Choroid plexus epithelial cell (primary cell): ENCODE measurements around the gene TIPRL.
"Not testable (repeated sequence)": the region's sequence is repeated elsewhere in the genome, so short reads cannot be mapped to it uniquely, and the experiment has no call there.

Source experiments
- DNase-seq: peaks from one replicate; pipeline ENCODE4 v3.0.0-alpha.2; 2010; ENCODE audit warnings: low read depth
- H3K4me3 ChIP-seq: 2 replicates; pipeline ENCODE4 v1.5.1; 2011; ENCODE audit warnings: low read depth, mild to moderate bottlenecking, control low read depth, low read length, moderate library complexity
- TF ChIP-seq, protein P1 (sequence below): conservative IDR thresholded peaks from 2 replicates; pipeline ENCODE4 v1.5.1; 2011; ENCODE audit warnings: low read depth, mild to moderate bottlenecking, control low read depth, inconsistent platforms, low read length, moderate library complexity

TIPRL gene

DNA sequence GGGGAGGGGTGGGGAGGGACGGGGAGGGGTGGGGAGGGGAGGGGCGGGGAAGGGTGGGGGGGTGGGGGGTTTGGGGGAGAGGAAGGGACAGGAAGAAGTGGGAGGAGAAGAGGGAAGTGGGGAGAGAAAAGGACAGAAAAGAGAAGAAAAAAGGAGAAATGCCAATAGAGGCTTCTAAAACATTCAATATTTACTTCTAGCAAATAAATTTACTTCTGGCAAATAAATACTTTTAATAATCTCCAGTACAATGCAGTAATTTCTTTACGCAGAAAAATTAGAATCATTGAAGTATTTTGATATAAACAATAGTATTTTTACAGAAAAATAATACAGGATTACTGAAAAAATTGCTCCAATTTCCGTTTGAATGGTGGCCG is 32.6 kb upstream of the TIPRL start:
- TF ChIP-seq, protein P1, sequence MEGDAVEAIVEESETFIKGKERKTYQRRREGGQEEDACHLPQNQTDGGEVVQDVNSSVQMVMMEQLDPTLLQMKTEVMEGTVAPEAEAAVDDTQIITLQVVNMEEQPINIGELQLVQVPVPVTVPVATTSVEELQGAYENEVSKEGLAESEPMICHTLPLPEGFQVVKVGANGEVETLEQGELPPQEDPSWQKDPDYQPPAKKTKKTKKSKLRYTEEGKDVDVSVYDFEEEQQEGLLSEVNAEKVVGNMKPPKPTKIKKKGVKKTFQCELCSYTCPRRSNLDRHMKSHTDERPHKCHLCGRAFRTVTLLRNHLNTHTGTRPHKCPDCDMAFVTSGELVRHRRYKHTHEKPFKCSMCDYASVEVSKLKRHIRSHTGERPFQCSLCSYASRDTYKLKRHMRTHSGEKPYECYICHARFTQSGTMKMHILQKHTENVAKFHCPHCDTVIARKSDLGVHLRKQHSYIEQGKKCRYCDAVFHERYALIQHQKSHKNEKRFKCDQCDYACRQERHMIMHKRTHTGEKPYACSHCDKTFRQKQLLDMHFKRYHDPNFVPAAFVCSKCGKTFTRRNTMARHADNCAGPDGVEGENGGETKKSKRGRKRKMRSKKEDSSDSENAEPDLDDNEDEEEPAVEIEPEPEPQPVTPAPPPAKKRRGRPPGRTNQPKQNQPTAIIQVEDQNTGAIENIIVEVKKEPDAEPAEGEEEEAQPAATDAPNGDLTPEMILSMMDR: no peak
- DNase-seq: no peak

DNA sequence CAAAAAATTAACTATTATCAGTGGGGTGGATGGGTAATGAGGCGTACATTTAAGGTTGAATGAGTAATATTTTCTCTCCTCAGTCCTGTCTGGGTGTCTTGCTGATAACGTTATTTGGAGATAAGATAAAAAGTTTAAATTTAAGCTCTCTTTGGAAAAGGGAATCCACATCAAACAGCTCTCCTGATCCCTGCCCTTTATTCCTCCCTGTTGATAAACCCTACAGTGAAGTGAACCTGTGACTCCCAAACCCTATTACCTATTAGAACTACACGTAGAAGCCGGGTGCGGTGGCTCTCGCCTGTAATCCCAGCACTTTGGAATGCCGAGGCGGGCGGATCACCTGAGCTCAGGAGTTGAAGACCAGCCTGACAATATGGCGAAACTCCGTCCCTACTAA is 32.1 kb upstream of the TIPRL start:
- DNase-seq: no peak
- no peak overlapping the region for H3K4me3 ChIP-seq

More for the DNA sequence above, 32.6 kb upstream of the TIPRL start:
- H3K4me3 ChIP-seq: no peak overlapping the region

DNA sequence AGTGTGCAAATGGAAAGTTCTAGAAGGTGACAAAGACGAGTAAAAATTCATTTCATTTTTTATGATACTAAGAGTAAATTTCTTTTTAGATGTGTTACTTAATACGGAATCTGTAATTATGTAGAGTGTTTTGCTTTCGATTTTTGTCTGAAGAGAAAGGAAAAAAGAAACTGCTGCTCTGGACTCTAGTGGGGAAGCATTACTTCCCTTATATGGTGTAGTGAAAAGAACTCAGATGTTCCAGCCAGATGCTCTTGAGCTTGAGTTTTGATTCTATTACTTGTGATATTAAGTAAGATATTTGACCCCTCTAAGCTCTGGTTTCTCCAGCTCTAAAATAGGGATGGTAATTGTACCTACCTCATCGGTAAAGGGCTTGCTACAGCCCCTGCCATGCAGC is 29.8 kb upstream of the TIPRL start:
- TF ChIP-seq, protein P1: no peak
- no peak overlapping the region for H3K4me3 ChIP-seq
- no peak for DNase-seq

More for the DNA sequence above, 32.1 kb upstream of the TIPRL start:
- TF ChIP-seq, protein P1: no peak

DNA sequence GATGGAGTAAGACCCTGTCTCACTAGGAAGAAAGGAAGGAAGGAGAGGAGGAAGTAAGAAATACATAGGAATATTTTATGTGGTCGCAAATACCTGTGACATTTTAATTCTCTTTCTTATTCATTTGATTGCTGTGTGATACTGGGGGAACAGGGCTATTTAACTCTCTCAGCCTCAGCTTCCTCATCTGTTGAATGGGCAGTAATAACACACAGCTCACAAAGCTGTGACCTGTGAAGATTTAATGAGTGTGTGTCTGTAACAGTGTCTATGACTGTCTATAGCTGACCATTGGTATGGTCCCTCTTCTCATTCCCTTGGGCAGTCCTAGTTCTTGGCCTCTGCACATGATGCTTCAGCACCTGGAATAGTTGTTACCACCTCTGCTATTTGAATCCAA is 28.5 kb upstream of the TIPRL start:
- DNase-seq: no peak
- TF ChIP-seq, protein P1: no peak
- H3K4me3 ChIP-seq: no peak overlapping the region

DNA sequence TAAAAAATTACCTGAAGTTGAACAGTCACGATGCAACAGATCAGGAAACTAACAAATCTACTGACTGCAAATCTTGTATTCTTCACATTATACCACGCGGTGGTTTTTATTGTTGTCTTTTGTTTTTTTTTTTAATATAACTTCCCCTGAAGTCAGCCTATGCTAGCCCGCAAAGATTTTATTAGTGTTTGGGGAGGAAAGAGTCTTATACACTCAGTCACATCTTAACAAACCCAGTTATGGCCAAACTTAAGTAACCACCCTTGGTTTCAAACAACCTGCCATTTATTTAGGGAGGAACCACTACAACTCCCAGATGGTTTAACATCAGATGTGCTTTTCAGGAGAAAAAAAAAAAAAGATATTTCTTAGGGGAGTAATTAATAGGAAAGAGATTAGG is 26.8 kb upstream of the TIPRL start:
- DNase-seq: no peak
- TF ChIP-seq, protein P1: no peak
- H3K4me3 ChIP-seq: no peak overlapping the region

DNA sequence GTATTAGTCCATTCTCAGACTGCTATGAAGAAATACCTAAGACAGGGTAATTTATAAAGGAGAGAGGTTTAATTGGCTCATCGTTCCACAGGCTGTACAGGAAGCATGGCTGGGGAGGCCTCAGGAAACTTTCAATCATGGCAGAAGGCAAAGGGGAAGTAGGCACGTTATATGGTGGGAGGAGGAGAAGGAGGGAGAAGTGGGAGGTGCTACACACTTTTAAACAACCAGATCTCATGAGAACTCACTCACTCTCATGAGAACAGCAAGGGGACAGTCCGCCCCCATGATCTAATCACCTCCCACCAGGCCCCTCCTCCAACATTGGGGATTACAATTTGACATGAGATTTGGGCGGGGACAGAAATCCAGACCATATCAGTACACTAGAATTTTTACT is 24.1 kb upstream of the TIPRL start:
- not testable (repeated sequence) for DNase-seq, H3K4me3 ChIP-seq

DNA sequence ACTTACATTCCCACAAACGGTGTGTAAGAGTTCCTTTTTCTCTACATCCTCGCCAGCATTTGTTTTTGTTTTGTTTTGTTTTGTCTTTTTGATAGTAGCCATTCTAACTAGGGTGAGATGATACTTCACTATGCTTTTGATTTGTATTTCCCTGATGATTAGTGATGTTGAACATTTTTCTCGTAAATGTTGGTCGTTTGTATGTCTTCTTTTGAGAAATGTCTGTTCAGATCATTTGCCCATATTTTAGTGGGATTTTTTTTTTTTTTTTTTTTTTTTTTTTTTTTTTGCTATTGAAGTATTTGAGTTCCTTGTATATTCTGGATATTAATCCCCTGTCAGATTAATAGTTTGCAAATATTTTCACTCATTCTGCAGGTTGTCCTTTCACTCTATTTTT is 22.9 kb upstream of the TIPRL start:
- H3K4me3 ChIP-seq: no peak overlapping the region
- TF ChIP-seq, protein P1: no peak
- no peak for DNase-seq

DNA sequence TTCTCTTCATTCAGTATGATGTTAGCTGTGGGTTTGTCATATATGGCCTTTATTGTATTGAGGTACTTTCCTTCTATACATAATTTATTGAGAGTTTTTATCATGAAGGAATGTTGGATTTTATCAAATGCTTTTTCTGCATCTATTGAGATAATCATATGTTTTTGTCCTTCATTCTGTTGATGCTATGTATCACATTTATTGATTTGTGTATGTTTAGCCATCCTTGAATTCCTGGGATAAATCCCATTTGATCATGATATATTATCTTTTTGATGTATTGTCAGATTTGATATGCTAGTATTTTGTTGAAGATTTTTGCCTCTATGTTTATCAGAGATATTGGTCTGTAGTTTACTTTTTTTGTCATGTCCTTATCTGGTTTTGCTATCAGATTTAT is 21.1 kb upstream of the TIPRL start:
- no peak for DNase-seq
- TF ChIP-seq, protein P1: no peak

More for the DNA sequence above, 21.1 kb upstream of the TIPRL start:
- H3K4me3 ChIP-seq: no peak overlapping the region
